ENCODE results near the gene PLXNA2. TPM values are rescaled to one million over a fixed set of nuclear protein-coding genes. Genes with fewer than 3 reads are reported as not detected.

PLXNA2 gene
- total and polyA plus RNA-seq, 2 of the 8 experiments (the other 6 are each of a cell fraction or from before 2014, with no cell fraction given): 0.33 to 1.5 TPM

DNA sequence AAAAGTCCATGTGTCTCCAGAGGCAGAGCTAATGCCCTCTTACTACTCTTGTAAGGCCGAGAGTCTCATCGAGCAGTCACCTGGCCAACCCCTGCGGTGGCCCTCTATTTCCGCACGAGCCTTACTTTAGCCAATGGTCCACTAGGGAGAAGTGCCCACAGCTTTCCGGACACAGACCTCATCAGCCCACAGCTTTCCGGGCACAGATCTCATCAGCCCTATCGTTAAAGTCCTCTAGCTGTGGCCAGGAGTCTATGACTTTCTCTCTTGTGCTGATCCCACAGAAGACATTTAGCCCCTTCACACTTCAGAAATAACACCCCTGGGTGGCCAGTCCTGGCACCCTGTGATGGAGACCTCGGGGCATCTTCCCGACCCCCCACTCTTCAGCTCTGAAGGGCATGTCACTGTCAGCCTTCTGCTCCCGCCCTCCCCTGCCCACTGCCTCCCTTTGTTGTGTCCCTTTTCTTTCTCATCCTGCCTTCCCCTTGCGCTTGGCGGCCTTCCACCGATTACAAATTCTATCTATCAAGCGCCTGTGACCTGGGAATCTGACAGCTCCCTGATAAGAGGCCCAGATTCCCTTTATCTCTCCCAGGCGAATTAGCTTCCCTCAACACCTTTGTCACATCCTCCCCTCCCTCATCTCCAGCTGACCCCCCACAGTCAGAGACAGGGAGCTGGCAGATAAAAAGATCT lies 161.0 kb downstream of the PLXNA2 start:
- H2BK20ac ChIP-seq (ENCODE audit: low read length): no peak overlapping the region
- peak overlapping the region; percentile 32; the same call in 1 of the 2 replicates for H3K18ac ChIP-seq (ENCODE audit: extremely low read depth, low read length)
- H3K9ac ChIP-seq (replicated peaks in 1 of 4; ENCODE audit: extremely low read depth in 1 of 4, low read depth in 3 of 4, low read length in 3 of 4): no peak overlapping the region
- H3K27me3 ChIP-seq (replicated peaks in 1 of 4; ENCODE audit: control insufficient read depth in 3 of 4, extremely low read depth in 1 of 4, insufficient read depth in 3 of 4, low read length in 3 of 4): peaks cover 0 to 4% (median 0%) of the 10 kb centered on the region in 4 experiments; a peak in 3 of 7 replicates
- no peak overlapping the region for H4K5ac ChIP-seq (ENCODE audit: insufficient read length, low read depth, low read length)
- H3K36me3 ChIP-seq (ENCODE audit: control insufficient read depth in 2 of 4, insufficient read depth in 4 of 4, low read length in 3 of 4): no peaks in the 10 kb centered on the region
- H3K4me1 ChIP-seq (replicated peaks in 1 of 4; ENCODE audit: control insufficient read depth in 3 of 4, insufficient read depth in 4 of 4, low read length in 3 of 4): peaks cover 2 to 6% (median 4%) of the 10 kb centered on the region in 4 experiments; a peak in 5 of 7 replicates
- H3K23me2 ChIP-seq (ENCODE audit: low read depth, low read length): 0 out of 2 replicates have a peak, but pooled peaks cover 1% of the 10 kb centered on the region
- H3K79me2 ChIP-seq (ENCODE audit: control insufficient read depth in 1 of 2, insufficient read depth in 2 of 2, low read length in 2 of 2): no peaks in the 10 kb centered on the region
- H3K4me3 ChIP-seq (ENCODE audit: extremely low read depth in 1 of 4, insufficient read depth in 2 of 4, low read depth in 3 of 4, low read length in 4 of 4): no peak overlapping the region
- H2BK120ac ChIP-seq (replicated peaks; ENCODE audit: low read depth, low read length): no peak overlapping the region
- H3K4ac ChIP-seq (replicated peaks; ENCODE audit: insufficient read length, low read depth, low read length): no peak overlapping the region
- no peak overlapping the region for H3K27ac ChIP-seq (ENCODE audit: low read depth, low read length)
- H3K14ac ChIP-seq (ENCODE audit: insufficient read length): no peak overlapping the region
- no peak overlapping the region for H2BK15ac ChIP-seq (ENCODE audit: low read length)
- no peak overlapping the region for H4K8ac ChIP-seq (ENCODE audit: extremely low read depth, insufficient read depth, low read length)
- H3K9me3 ChIP-seq (ENCODE audit: insufficient read depth in 2 of 2, low read depth in 1 of 2, low read length in 1 of 2): no peaks in the 10 kb centered on the region
- FAIRE-seq (no peak), DNase-seq (ENCODE audit: low read depth in 1 of 2, low spot score in 2 of 2) (no peak)
- CTCF ChIA-PET (ENCODE audit: partially characterized antibody): interaction anchor here (0.7 to 8.7 kb wide), 16 partner anchors 9 to 198 kb away, joined by 3 to 94 read pairs (median 4); no protein-coding TSS in a partner anchor
- 0 out of 2 replicates have a peak overlapping the region, but pooled peaks have one; percentile 27 for H2BK12ac ChIP-seq (ENCODE audit: low read depth, low read length)
- H3K4me2 ChIP-seq (ENCODE audit: insufficient read depth in 1 of 2, low read depth in 2 of 2, low read length in 2 of 2): no peak overlapping the region
- H4K91ac ChIP-seq (replicated peaks; ENCODE audit: insufficient read length, low read length): no peak overlapping the region
- TF ChIP-seq EZH2 (IDR thresholded peaks at IDR 0.05; ENCODE audit: low read depth, low read length, severe bottlenecking): no peak
- TF ChIP-seq SP2 (IDR thresholded peaks at IDR 0.05; ENCODE audit: low read length): no peak
- no peak for TF ChIP-seq SP4 (IDR thresholded peaks at IDR 0.05; ENCODE audit: low read length)
- no peak for TF ChIP-seq RNF2 (IDR thresholded peaks at IDR 0.05; ENCODE audit: borderline replicate concordance, low read depth, low read length, missing control alignments, poor library complexity, severe bottlenecking)
- TF ChIP-seq HDAC6 (IDR thresholded peaks at IDR 0.05; ENCODE audit: low read depth, low read length): no peak
- no peak for TF ChIP-seq NANOG (IDR thresholded peaks at IDR 0.05; ENCODE audit: insufficient read depth, low read depth, low read length, poor library complexity, severe bottlenecking)
- TF ChIP-seq PHF8 (conservative IDR thresholded peaks at IDR 0.05; ENCODE audit: low read depth, low read length): no peak
- TF ChIP-seq BACH1 (IDR thresholded peaks at IDR 0.05; ENCODE audit: low read length): no peak
- no peak for TF ChIP-seq KDM5A (IDR thresholded peaks at IDR 0.05; ENCODE audit: low read length)
- H2AFZ ChIP-seq (ENCODE audit: low read length): no peak overlapping the region
- no peaks in the 10 kb centered on the region for H4K20me1 ChIP-seq (replicated peaks in 1 of 2; ENCODE audit: control insufficient read depth in 1 of 2, insufficient read depth in 2 of 2, low read length in 2 of 2)
- no peak overlapping the region for H2BK5ac ChIP-seq (ENCODE audit: low read depth, low read length)
- 88% methylated on average over 14 of the region's 16 CpGs; no CpG with 5 or more reads in 1 of the 2 experiments for WGBS, 2 experiments (ENCODE audit: extremely low coverage in 1 of 2, insufficient coverage in 1 of 2, insufficient read length in 1 of 2, insufficient replicate concordance in 2 of 2, low coverage in 1 of 2, low lambda C conversion rate in 2 of 2, missing lambda C conversion rate in 1 of 2)
- no peak overlapping the region for H3K56ac ChIP-seq (replicated peaks; ENCODE audit: insufficient read length, low read depth, low read length)
- no peaks in the 10 kb centered on the region for H3K79me1 ChIP-seq (ENCODE audit: low read depth, low read length)
- POLR2A ChIA-PET (ENCODE audit: partially characterized antibody): no interaction called here
- no peak overlapping the region for H3K23ac ChIP-seq (ENCODE audit: insufficient read length)
- H2AK5ac ChIP-seq (ENCODE audit: low read depth, low read length): no peak overlapping the region
